Dedifferentiated amniotic fluid mesenchymal stem cell (primary cell): Measurements from ENCODE around the gene CEMIP.

Experiments
- DNase-seq: peaks from one replicate; pipeline ENCODE4 v3.0.0-alpha.2; 2016; ENCODE audit errors: extremely low spot score

CEMIP gene, protein sequence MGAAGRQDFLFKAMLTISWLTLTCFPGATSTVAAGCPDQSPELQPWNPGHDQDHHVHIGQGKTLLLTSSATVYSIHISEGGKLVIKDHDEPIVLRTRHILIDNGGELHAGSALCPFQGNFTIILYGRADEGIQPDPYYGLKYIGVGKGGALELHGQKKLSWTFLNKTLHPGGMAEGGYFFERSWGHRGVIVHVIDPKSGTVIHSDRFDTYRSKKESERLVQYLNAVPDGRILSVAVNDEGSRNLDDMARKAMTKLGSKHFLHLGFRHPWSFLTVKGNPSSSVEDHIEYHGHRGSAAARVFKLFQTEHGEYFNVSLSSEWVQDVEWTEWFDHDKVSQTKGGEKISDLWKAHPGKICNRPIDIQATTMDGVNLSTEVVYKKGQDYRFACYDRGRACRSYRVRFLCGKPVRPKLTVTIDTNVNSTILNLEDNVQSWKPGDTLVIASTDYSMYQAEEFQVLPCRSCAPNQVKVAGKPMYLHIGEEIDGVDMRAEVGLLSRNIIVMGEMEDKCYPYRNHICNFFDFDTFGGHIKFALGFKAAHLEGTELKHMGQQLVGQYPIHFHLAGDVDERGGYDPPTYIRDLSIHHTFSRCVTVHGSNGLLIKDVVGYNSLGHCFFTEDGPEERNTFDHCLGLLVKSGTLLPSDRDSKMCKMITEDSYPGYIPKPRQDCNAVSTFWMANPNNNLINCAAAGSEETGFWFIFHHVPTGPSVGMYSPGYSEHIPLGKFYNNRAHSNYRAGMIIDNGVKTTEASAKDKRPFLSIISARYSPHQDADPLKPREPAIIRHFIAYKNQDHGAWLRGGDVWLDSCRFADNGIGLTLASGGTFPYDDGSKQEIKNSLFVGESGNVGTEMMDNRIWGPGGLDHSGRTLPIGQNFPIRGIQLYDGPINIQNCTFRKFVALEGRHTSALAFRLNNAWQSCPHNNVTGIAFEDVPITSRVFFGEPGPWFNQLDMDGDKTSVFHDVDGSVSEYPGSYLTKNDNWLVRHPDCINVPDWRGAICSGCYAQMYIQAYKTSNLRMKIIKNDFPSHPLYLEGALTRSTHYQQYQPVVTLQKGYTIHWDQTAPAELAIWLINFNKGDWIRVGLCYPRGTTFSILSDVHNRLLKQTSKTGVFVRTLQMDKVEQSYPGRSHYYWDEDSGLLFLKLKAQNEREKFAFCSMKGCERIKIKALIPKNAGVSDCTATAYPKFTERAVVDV (N-terminal part only)

DNA sequence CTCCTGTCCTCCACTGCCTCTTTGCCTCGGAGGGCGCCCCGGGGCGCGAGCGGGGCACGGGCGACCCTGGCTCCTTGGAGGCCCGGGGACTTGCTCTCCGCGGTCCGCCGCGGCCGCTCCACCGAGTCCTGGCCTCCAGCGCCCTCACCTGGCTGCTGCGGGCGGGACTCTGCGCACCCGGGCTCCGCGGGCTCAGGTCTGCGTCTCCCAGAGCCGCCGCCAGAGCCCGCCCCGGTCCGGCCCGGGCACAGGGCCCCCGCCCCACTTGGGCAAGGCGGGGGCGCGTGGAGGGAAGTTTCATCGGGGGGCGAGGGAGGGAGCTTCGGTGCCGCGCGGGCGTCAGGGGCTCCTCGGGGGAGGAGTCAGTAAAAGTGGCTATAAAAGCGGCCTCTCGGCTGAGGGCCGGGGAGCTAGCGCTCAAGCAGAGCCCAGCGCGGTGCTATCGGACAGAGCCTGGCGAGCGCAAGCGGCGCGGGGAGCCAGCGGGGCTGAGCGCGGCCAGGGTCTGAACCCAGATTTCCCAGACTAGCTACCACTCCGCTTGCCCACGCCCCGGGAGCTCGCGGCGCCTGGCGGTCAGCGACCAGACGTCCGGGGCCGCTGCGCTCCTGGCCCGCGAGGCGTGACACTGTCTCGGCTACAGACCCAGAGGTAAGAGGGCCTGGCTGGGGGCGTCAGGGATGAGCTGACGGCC lies at the start of gene CEMIP:
TSS of gene CEMIP (plus strand) at position 407 of the 694 bp plus-strand sequence. CDS start 94,510 bp downstream, outside the sequence.
- DNase-seq: peak; percentile 70

- no peak for DNase-seq
Measured at GRCh38 chr15:80730387-80730786, 48.8 kb upstream of the CEMIP start.

DNA sequence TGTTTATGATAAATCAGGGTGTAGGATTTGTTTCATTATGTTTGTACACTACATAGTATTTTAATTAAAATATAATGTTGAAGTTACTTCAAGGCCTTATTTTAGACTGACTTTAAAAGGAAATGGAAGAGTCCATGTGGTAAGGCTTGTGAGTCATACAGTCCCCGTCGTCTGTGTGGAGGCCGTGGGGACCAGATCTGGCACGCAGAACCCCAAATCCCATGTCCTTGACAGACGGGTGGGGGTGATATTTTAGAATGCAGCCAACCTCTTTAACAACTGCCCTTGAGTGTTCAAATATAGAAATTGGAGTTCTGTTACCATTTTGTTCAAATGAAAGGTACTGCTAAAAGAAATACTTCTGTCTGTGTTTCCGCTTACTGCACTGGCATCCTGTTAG lies 48.2 kb upstream of the CEMIP start:
- DNase-seq: no peak

GRCh38 chr15:80732167-80732566 lies 47.0 kb upstream of the CEMIP start:
- no peak for DNase-seq

DNA sequence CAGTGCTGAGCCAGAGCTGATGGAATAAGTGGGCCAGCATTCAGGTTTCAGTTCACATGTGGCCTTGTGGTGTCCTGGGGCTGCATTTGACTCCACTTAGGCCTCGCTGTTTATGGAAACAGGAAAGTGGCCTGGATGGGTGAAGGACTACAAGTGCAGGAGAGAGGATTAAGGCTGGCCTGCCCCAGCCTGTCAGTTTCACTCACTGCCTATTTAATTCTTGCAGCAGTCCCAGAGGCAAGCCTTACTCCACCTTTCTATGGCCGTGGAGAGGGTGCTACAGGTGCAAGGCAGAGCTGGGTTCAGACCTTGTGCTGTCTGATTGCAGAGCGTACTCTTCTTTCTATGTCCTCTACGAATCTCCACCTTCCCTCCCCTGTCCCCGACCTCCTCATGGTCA lies 46.4 kb upstream of the CEMIP start:
- DNase-seq: no peak

DNA sequence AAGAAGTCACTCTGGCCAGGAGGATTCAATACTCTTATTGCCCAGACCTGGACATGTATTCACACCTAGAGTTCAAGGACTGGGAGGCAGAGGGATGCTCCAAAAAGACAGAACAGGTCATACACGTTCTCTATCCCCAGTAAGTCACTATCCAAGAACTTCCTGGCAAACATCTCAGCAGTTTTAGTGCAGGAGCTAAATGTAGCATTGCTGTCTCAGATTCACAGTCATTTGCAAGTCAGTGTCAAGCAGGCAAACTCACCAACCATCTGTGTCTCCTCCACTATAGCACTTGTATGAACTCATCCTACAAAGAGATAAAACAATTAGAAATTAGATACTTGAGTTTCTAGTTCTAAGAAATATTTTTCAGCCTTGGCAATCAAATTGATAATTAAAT lies 45.7 kb upstream of the CEMIP start:
- DNase-seq: no peak

GRCh38 chr15:80735344-80735743 lies 43.8 kb upstream of the CEMIP start:
- DNase-seq: no peak

- no peak for DNase-seq
Measured at GRCh38 chr15:80736560-80736959, 42.6 kb upstream of the CEMIP start.

DNA sequence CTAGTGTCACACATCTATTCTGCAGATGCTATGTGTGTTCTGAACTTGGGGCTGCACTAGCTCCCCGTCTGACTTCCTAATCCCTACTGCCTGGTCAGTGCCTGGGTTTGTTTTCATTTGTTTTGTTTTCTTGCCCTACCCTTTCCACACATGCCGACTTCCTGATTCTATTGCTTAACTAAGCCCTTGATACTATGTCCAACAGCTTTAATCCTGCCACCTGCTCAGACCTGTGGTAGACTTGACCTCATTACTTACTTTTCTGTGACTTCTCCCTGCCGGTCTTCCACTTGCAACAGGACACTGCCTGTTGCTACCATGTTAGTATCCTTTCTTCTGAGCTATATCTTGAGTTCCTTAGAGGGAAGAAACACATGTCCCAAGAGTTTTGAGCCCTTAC lies 39.3 kb upstream of the CEMIP start:
- no peak for DNase-seq

GRCh38 chr15:80742081-80742480 lies 37.1 kb upstream of the CEMIP start:
- no peak for DNase-seq

DNA sequence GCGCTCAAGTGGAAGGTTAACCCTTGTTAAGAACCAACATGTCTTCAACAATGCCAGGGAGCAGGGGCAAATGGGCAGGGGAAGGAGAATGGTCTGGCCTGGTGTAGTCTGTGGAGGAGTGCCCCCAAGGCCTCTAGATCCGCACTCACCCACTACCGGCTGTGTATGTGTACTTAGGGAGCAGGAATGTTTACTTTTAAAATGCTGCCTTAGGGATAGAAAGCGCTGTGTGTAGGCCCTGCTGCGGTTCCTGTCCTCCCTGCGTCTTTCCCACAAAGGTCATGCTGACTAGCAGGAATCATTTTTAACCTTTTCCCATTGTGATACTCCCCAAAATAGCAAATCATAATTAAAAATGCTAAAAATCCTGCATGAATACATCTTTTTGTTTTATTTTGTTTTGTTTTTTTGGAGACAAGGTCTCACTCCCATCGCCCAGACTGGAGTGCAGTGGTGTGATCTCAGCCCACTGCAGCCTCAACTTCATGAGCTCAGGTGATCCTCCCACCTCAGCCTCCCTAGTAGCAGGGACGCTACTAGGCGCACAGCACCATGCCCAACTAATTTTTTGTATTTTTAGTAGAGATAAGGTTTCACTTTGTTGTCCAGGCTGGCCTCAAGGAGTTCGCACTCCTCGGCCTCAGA lies 35.9 kb upstream of the CEMIP start:
- peak; percentile 39 for DNase-seq

- no peak for DNase-seq
Measured at GRCh38 chr15:80744415-80744814, 34.8 kb upstream of the CEMIP start.

DNA sequence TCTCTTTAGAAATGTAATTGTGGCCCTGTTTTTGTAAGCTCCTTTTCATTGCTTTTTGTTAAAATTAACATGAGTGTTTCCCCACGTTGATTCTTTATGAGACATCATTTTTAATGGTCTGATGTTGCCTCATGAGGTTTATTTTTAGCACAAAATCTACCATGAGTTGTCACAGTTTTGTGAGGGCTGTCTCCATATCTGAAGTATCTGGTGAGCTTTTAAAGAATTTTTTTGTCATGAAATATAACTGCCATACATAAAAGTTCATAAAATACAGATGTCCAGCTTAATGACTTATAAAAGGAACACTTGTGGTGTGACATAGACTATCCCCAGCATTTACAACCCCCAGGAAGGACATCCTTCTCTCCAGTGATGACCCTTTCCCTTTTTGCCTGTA lies 34.3 kb upstream of the CEMIP start:
- DNase-seq: peak; percentile 37

DNA sequence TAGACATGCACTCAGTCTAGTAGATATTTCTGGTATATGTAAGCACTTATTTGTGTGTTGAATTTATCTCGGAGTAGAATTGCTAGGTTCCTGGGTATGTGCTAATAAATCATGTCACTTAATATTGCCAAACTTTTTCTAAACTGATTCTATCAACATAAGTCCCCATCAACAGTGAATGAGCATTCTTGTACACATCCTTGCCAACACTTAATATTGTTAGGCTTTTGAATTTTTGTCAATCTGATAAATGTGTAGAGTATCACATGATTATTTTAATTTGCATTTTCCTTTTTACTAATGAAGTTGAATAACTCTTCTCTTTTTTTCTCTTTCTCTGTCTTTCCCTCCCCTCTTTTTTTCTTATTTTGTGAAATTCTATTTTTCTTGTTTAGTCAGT lies 33.3 kb upstream of the CEMIP start:
- DNase-seq: no peak

GRCh38 chr15:80747317-80748053 lies 31.7 kb upstream of the CEMIP start:
- DNase-seq: no peak

DNA sequence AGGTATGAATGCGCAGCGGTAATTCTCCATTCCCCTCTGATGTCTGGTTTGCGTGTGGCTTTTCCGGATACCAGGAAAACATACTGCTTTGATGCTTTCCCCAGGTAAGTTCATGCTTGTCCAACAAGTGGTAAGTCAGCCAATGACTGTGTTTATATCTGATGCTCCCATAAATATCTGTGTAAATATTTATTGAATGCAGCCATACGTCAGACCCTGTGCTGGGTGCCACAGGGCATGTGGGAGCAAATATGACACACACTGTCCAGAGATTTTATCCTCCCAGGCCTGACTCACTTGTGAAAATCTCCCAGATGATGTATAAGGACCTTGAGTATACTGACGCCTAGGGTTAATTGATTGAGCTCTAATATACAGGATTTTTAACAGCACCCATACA lies 29.6 kb upstream of the CEMIP start:
- DNase-seq: no peak

GRCh38 chr15:80750575-80750974 lies 28.6 kb upstream of the CEMIP start:
- DNase-seq: no peak

DNA sequence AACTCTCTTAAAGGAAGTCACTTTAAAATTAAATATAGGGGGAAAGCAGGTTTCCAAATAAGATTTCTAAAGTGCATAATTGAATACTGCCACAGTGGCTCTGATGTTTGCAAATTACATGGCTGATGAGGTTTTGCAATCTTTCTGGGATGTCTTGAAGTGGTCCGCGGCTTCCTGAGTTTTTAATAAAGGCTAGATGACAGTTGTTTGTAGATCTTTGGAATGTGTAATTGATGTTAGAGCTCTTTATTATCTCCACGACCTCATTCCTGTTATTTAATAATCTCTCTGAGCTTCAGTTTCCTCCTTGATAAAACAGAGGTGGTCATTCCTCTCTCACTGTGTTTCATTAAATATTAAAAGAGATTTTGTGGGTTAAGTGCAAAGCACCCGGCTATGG lies 27.0 kb upstream of the CEMIP start:
- DNase-seq: no peak

DNA sequence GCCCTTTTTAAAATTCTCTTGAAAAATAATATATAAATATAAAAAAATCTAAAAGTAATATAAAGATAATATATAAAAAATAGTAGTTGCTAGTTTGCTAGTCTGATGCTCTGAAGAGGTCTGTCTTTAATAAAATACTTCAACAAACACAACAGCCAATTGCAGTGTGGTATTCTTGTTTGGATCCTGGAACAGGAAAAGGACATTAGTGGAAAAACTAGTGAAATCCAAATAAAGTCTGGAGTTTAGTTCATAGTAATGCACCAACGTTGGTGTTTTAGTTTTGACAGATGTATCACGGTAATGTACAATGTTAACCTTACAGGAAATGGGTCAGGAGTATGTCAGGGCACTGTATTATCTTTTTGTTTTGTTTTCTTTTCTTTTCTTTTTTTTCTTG lies 26.0 kb upstream of the CEMIP start:
- no peak for DNase-seq

GRCh38 chr15:80754014-80754413 lies 25.2 kb upstream of the CEMIP start:
- no peak for DNase-seq
